GM18861 (cell line): ENCODE data around the gene KRTDAP.
"Not testable (repeated sequence)": the region's sequence is repeated elsewhere in the genome, so short reads cannot be mapped to it uniquely, and the experiment has no call there.

Experiments used
- ATAC-seq: cut with Tn5 transposase; IDR thresholded peaks from one replicate; pipeline ENCODE4 v1.9.1; 2021; ENCODE audit not compliant: unreplicated experiment

KRTDAP gene

DNA sequence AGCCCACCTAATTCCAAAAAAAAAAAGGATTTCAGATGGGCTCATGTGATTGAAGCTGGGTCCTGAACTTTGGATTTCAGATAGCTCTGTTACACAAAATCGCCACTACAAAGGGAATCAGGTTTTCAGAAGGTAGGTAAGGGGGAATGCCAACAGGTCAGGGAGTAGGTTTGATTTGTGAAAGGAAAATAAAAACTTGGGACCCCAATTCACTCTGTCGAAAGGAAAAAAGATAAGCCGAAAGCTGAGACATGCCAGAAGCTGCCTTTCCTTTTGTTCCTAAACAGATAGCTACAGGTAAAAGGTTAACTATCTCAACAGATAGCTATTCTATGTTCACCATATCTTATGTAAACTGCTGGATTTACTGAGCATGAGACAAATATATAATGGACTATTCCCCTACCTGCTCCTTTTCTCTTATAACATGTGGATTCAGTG is 4.0 kb downstream of the KRTDAP start:
- ATAC-seq: no peak

DNA sequence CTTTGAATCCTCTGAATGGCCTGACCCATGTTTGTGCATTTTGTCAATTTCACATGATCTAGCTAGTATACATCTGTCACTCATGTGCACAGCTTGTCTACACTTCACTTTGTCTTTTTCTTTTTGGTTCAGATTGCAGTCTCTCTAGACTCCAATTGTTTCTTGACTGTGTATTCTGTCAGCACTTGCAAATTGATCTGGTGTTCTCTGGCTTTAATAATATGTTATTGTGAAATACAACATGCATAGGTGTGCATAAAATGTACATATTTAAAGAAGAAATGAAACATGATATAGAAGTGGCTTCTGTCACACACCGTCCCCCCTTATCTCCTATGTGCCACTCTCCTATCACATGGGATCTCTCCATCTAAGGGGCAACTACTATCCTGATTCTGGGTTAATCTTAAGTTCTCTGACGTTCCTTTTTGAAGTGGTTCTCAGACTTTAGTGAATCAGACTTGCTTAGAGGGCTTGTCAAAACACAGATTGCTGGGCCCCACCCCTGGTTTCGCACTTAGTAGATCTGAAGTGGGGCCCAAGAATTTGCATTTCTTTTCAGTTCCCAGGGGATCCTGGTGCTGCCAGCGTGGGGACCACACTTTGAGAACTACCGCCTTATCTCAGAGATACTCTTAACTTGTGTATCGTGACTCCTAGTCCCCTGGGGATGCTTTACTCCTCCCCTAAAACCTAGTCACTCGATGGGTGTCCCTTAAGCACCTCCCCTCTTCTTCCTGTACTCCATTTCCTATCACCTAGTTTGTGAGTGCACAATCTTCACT is 5.8 kb downstream of the KRTDAP start:
- ATAC-seq: peak; percentile 86

DNA sequence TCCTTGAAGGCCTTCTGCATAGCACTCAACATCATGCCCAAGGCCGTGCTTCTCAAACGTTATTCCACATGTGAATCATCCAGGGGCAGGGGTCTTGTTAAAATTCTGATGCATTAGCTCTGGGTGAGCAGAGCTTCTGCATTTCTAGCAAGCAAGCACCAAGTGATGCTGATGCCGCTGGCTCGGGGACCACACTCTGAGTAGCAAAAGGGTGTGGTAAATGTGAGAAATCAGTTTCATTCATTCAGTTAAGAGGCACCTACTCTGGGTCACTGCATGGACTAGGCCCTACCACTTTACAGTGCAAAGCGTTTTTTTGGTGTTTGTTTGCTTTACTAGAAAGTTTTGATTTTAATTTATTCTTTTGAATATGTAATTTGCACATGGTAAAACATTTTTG is 7.2 kb downstream of the KRTDAP start:
- no peak for ATAC-seq

DNA sequence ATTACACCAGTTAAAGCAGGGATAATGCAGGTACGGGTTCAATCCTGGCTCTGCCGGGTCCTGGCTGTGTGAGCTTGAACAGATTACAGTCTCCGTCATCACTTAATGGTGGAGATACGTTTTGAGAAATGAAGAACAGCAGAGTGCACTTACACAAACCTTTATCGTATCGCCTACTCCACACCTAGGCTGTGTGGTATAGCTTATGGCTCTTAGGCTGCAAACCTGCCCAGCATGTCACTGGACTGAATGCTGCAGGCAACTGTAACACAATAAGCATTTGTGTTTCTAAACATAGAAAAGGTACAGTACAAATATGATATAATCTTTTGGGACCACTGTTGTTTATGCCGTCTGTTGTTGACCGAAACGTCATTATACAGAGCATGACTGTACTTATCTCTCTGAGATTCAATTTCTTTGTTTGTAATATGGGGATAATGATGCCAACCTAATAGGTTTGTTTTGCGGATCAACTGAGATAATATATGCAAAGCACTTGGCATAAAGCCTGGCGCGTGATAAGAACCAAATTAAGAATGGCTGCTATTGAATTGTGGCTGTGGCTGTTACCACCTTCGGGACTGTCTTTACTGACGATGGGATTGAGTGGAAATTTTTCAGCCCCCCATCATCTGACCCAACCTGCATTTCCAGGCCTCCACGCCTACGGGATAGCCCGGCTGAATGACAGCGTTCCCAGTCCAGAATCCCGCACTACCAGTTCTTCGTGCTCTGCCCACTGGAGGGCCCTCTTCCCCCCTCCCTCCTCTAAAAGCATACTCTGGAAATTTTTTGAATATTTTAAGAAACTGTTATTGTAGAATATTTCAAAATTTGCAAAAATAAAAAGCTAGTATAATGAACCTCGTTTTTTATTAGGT is 11.2 kb downstream of the KRTDAP start:
- no peak for ATAC-seq

DNA sequence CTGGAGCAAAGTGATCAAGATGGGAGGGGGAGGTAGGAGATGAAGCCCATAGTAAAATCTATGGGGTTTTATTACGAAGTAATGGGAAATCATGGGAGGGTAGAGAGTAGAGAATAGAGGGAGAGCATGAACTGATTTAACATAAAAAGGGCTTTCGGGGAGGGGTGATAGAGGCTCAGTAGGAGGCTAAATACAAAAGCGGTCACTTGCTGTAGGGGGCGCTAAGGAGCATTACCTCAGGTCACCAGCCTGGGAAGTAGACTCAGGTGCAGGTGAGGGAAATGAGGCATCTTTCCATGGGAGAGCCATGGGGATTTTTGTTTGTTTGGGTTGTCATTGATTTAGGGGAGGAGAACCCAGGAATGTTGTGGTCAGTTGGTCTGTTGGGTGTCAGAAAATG is 14.1 kb downstream of the KRTDAP start:
- ATAC-seq: no peak

DNA sequence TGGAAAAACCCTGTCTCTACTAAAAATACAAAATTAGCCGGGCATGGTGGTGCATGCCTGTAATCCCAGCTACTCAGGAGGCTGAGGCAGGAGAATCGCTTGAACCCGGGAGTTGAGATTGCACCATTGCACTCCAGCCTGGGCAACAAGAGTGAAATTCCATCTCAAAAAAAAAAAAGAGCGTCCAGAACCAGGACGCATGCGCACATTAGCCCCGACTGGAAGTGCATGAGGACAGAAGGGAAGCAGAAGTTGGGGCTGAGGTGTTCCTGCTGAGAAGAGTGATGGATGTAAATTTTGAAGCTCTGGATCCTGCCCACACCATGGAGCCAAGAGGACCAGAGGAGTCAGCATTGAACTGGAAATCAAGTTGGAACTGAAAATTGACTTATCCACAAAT is 15.7 kb downstream of the KRTDAP start:
- ATAC-seq: not testable (repeated sequence)

DNA sequence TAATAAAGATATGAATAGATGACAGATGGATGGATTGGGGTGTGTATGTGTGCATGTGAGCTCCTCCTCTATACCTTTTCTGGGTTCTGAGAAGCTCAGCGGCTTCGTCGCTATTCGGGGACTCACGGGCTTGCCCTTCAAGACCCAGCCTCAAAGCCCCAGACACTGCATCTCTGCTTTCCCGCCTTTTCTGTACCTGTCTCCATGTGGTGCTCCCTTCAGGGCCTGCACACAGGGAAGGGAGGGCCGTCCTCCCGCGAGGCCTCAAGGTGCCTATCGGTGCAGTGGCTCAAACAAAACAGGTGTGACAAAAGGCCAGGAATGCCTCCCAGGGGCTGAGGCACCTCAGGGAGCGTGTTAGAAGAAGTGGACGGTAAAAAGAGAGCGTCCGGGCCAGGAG is 16.2 kb downstream of the KRTDAP start:
- no peak for ATAC-seq

DNA sequence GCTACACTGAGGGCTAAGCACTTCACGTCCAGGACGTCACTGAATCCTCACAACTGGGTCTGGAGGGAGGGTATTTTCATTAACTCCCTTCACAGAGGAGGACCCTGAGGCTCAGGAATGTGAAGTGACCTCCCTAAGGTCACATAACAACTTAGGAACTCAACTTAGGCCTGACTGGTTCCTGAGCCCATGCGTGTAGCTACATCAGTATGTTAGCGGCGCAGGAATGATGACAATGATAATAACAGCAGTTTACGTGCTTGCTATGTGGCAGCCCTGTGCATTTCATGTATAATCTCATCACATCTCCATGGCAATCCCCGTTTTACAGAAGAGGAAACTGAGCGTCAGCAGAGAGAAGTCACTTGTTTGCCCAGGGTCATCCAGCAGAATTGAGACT is 18.3 kb downstream of the KRTDAP start:
- no peak for ATAC-seq

DNA sequence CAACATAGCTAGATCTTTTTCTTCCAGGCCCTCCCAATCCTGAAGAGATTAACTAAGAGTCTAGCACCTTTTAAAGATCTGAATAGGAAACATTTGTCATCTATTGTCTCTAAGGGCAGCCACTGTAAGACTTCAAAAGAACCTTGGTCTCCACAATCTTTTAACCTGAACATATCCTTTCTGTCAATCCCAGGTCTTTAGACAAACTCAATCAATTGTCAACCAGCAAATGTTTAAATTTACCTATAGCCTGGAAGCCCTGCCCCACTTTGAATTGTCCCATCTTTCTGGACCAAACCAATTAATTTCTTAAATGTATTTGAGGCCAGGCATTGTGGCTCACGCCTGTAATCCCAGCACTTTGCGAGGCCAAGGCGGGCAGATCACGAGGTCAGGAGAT is 19.2 kb downstream of the KRTDAP start:
- not testable (repeated sequence) for ATAC-seq

DNA sequence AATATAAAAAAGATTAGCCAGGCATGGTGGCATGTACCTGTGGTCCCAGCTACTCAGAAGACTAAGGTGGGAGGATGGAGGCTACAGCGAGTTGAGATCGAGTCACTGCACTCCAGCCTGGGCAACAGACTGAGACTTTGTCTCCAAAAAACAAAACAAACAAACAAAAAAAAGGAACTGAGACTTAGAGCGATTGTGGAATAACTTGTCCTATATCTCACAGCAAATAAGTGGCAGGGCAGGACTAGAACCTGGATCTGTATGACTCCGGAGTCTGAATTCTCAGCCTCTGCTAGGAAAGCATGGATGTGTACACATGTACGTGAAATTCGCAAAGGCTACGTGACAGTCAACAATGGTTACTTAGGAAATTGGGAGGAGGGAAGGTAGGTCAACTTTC is 20.1 kb downstream of the KRTDAP start:
- ATAC-seq: no peak

DNA sequence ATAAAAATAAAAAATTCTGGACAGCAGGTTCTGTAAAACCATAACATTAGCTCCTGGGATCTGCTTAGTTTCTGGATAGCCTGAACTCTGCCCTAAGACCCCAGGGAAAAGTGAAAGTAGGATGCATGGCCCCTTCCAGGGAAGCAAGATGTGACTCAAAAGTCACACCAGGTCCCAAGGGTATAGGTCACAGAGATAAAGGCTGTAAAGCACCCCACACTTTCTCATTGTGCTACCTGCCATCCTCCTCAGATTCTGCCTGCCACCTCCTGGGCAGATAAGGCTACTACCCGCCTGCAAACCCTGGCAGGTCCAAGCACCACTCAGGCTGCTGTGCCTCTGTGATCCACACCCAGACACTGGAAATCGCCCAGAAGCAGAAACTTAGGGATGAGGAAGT is 21.6 kb downstream of the KRTDAP start:
- ATAC-seq: peak; percentile 79

DNA sequence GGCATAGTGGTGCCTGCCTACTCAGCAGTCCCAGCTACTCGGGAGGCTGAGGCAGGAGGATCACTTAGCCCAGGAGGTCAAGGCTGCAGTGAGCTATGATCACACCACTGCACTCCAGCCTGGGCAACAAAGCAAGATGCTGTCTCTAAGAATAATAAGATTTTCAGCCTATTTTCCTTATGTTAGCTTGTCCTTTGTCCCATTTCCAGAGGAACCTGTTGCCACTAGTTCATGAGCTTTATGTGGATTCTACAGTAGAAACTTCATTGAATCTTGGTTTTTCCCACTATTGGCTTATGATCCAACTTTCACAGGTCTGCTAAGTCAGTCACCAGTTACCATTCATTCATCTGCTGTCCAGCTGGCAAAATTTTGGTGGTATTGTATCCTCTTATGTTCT is 24.0 kb downstream of the KRTDAP start:
- ATAC-seq: no peak

DNA sequence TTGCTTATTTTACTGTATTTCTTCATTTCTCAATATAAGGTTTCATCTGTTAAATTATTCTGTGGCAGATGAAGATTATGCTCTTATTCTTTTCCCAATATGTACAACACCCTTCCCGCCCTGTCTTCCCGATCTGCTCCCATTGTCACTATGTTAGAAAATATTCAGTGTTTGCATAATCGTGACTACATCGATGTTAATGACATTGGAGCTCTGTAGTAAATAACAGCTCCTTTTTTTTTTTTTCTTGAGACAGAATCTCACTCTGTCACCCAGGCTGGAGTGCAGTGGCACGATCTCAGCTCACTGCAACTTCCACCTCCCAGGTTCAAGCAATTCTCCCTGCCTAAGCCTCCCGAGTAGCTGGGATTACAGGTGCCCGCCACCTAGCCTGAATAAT is 27.3 kb downstream of the KRTDAP start:
- not testable (repeated sequence) for ATAC-seq

DNA sequence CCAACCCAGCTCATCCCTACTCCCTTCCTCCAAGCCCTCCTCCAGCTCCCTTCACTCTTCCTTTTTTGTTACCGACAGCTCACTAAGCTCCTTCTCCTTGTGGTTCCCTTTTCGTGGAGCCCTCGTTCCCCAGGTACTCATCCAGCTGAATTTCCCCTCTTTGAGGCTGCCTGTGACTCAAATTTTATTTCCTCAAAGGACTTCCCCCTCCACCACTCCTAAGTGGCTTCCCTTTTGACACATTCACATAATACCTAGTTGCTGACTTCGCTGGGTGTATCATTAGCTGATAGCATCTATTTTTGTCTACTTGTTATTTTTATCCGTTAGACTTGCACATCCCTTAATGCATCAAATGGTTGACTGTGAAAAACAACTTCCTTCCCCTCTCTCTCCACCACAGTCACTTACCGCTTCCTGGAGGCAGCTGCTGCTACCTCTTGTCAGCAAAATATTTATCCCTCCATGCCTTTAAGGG is 27.7 kb downstream of the KRTDAP start:
- ATAC-seq: peak; percentile 75

DNA sequence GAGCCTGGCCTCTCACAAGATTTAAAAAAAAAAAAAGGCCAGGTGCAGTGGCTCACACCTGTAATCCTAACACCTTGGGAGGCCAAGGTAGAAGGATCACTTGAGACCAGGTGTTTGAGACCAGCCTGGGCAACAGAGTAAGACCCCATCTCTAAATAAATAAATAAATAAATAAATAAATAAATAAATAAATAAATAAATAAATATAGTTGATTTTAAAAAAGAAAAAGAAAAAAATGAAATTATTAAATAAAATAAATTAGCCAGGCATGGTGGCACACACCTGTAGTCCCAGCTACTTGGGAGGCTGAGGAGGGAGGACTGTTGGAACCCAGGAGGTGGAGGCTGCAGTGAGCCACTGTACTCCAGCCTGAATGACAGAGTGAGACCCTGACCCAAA is 28.5 kb downstream of the KRTDAP start:
- not testable (repeated sequence) for ATAC-seq

DNA sequence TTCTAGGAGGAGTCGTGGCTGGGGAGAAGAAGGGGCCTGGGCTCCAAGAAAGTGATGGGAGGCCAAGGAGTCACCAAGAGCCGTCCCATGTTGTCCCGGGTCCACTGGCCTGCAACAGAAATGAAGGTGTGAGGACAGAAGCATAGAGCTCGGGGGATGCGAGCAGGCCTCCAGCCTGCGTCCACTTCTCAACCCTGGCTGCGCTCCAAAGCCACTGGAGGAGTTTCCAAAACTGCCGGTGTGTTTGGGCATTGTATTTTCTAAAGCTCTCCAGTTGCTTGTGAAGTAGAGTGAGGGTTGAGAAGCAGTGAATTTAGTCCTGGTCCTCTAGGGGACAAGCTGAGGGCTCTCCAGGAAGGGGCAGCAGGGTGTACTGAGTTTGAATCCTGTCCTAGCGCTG is 29.2 kb downstream of the KRTDAP start:
- no peak for ATAC-seq

DNA sequence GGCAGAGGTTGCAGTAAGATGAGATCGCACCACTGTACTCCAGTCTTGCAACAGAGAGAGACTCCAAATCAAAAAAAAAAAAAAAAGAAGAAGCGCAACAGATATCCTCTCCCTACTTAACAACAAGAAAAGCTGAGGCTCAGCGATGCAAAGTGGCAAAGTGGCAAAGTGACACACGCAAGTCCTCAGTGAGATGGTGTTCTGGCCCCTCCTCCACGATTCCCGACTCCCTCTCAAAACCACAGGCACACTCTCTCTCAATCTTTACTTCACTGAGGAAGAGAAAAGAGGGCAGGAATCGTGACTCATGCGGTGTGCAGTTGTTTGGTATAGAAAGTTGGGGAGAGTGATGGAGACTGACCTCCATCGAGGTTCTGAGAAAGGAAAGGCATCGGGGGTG is 29.7 kb downstream of the KRTDAP start:
- ATAC-seq: no peak

DNA sequence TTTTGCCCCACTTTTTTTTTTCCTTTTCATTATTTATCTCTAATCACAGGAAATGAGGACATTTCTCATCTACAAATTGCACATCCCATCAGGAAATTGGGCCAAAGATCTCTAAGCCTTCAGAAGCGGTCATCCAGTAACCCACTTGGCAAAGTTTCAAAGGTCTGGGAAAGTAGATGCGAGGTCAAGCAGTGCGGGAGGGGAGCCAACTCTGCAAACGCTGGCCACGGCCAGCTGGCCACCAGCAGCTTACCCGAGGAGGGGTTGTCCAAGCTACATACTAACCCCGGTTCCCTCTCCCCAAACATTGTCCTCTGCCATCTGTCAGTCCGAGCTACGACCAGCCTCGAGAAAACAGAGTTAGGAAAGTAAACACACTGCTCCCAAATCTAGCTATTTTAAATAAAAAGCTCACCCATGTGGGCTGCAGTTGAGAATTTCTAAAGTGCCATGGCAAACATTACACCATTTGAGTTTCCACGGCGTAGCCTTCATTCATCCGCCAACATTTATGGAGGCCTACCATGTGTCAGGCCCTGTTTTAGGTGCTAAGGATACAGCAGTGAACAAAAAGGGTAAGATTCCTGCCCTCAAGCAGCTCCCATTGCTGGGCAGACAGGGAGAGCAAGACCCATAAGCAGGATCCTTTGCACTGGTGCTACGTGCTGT is 30.7 kb downstream of the KRTDAP start:
- no peak for ATAC-seq

DNA sequence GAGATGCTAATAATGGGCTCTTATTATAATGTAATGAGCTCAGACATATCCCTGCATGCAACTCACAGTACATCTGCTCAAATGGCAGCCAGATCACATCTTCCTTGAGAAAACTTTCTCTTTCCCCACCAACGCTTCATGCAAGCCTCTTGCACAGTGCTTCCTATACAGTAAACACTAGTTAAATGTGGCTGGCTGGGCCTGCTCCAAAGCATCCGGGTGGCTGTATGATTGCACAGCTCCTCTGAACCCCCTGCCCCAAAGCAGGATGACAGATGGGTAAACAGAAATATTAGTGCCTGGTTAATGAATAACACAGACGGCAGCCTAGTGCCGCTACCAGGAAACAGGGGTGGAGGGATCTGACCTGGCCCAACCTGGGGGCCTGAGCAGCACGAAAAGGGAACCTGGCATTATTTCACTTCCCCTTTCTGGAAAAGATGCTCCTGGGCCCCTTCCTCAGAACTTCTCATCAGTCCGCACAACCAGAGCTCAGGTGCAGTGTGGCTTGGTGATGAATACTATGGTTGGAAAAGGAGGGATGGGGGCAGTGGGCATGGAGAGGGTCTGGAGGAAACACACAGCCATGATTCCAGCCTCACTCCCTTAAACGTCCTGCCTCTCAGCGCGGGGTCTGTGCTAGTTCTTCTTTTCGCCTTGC is 31.4 kb downstream of the KRTDAP start:
- peak; percentile 36 for ATAC-seq

DNA sequence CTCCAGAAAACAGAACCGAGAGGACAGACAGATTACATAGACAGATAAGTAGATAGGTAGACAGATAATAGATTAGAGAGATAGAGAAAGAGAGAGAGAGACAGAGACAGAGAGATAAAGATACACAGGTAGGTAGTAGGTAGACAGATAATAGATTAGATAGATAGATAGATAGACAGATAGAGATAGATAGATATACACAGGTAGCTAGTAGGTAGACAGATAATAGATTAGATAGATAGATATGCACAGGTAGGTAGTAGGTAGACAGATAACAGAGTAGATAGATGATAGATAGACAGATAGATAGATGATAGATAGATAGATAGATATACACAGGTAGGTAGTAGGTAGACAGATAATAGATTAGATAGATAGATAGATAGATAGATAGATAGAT is 32.1 kb downstream of the KRTDAP start:
- ATAC-seq: no peak

DNA sequence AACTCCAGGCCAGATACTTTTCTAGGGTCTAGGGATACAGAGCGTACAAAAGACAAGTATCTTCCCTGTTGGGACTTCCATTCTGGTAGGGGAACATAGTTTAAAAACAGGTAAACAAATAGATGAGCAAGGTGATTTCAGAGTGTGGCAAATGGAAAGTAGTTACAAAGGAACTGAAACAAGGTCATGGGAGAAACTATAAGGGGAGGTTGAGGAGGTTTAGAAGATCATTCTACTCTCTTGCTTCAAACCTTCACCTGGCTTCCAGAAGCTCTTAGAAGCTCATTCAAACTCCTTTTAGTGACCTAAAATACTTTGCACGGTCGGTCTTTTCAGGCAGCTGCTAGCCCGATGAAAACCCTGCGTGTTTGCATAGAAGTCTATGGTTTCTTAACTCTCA is 33.1 kb downstream of the KRTDAP start:
- no peak for ATAC-seq
